ENCODE measurements around the gene PROP1.

DNA sequence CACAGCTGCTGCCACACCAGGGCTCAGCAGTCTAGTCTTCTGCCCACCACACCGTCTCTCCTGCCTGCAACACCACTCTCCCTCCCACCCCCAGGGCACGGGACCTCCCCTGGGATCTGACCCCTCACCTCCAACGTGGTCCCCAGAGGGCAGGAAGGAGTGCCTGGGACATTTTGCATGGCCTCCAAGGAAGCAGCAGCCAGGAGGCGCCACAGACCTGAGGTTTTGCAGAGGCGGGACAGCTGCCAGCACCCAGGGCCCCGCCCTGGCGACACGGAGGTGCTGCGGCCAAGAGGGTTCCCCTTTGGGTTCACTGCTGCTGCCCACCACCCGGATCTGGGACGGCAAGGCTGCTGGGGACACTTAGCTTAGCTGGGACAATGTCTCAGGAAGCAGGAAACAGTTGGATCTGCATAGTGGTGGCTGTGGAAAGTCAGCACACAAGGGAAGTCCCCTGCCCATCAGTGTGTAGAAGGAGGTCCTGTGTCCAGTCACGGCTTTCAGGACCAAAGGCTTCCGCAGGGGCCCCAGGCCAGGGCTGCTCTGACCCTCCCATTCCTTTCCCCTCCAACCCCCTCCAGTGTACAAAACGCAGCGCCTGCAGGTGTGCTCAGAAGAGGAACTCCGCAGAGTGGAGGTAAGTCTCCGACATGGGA, 13.8 kb downstream of the PROP1 start:
- TF ChIP-seq, protein P1, sequence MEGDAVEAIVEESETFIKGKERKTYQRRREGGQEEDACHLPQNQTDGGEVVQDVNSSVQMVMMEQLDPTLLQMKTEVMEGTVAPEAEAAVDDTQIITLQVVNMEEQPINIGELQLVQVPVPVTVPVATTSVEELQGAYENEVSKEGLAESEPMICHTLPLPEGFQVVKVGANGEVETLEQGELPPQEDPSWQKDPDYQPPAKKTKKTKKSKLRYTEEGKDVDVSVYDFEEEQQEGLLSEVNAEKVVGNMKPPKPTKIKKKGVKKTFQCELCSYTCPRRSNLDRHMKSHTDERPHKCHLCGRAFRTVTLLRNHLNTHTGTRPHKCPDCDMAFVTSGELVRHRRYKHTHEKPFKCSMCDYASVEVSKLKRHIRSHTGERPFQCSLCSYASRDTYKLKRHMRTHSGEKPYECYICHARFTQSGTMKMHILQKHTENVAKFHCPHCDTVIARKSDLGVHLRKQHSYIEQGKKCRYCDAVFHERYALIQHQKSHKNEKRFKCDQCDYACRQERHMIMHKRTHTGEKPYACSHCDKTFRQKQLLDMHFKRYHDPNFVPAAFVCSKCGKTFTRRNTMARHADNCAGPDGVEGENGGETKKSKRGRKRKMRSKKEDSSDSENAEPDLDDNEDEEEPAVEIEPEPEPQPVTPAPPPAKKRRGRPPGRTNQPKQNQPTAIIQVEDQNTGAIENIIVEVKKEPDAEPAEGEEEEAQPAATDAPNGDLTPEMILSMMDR (IDR thresholded peaks at IDR 0.05 in 4 of 5, conservative IDR thresholded peaks at IDR 0.05 in 1 of 5) = peak in 3 of 5 experiments; percentile 34 to 57 (median 40)
- TF ChIP-seq POLR2A (IDR thresholded peaks at IDR 0.05) = no peak
